Activated B cell treated with CpG ODN at 0.5 μM for 24 hours (primary cell): Measurements from ENCODE around the gene JARID2. TPM values are rescaled to one million over a fixed set of nuclear protein-coding genes. Genes with fewer than 3 reads are reported as not detected.

ENCODE experiments used
- ATAC-seq: fragments of 200-7000 bp; cut with Tn5 transposase; one replicate; pipeline ENCODE4 v1.10.0; 2021; ENCODE audit warnings: low read depth, mild to moderate bottlenecking, moderate library complexity
- CTCF ChIA-PET: fragments of 350-600 bp; sonication (Branson Sonifier 250); formaldehyde crosslinking; loops from one replicate; lab custom pipeline; 2021; ENCODE audit warnings: antibody characterized with exemption; lab: Charles Lee
- POLR2A ChIA-PET: fragments of 350-600 bp; sonication (Branson Sonifier 250); formaldehyde crosslinking; loops from one replicate; lab custom pipeline; 2021; ENCODE audit warnings: antibody characterized with exemption; lab: Charles Lee
- DNase-seq: peaks from one replicate; pipeline ENCODE4 v3.0.0; 2022
- H3K27ac Mint-ChIP-seq: one replicate; pipeline ENCODE4 v1.8.0; 2020; ENCODE audit warnings: mixed read lengths
- H3K27me3 Mint-ChIP-seq: one replicate; pipeline ENCODE4 v1.8.0; 2021; ENCODE audit warnings: mixed read lengths
- H3K36me3 Mint-ChIP-seq: one replicate; pipeline ENCODE4 v1.8.0; 2021; ENCODE audit warnings: low read depth, mixed read lengths
- H3K4me1 Mint-ChIP-seq: one replicate; pipeline ENCODE4 v1.8.0; 2021; ENCODE audit warnings: mixed read lengths
- H3K4me3 Mint-ChIP-seq: one replicate; pipeline ENCODE4 v1.8.0; 2020; ENCODE audit warnings: mild to moderate bottlenecking, mixed read lengths
- H3K9me3 Mint-ChIP-seq: one replicate; pipeline ENCODE4 v1.8.0; 2020; ENCODE audit warnings: mixed read lengths
- CTCF ChIP-seq: fragments of 200-600 bp; IDR thresholded peaks from one replicate; pipeline ENCODE4 v1.8.0; 2022; ENCODE audit warnings: antibody characterized with exemption, mild to moderate bottlenecking
- intact Hi-C: fragments of 100-400 bp; cut with micrococcal nuclease; formaldehyde crosslinking; loops from one replicate; pipeline ENCODE4 v1.15.1; 2024
- total RNA-seq: library from RNA; stranded (reverse); gene quantifications from 2 replicates; pipeline ENCODE4 v1.2.3, GENCODE V29; 2022

Gene JARID2
- total RNA-seq, 1 donor from 2014 or later, result 28.5 TPM

GRCh38 chr6:15339081-15339480, 93.2 kb downstream of the JARID2 start:
- Mint-ChIP-seq H3K4me1 (peaks cover 90% of the 10 kb centered on the region), H3K36me3 (peaks cover 2% of the 10 kb centered on the region), H3K27ac (peak overlapping the region; percentile 25), H3K27me3 (no peaks in the 10 kb centered on the region), H3K9me3 (no peaks in the 10 kb centered on the region), H3K4me3 (no peak overlapping the region)
- DNase-seq, result no peak
- ChIA-PET POLR2A (interaction anchor here (0.5 to 1.7 kb wide), 3 partner anchors 62 to 1043 kb away, joined by 5 read pairs; partner anchors contain the start of gene JARID2), CTCF (interaction anchor here (2.0 kb wide), 1 partner anchor 49 kb away, joined by 5 read pairs; no protein-coding TSS in a partner anchor)
- no peak for ATAC-seq
- intact Hi-C loops, result loop anchor here (5.0 kb wide), 1 partner anchor 38 kb away; no protein-coding TSS in a partner anchor
- TF ChIP-seq CTCF, result no peak

- Mint-ChIP-seq H3K27ac (peak overlapping the region; percentile 43), H3K4me1 (peaks cover 89% of the 10 kb centered on the region), H3K36me3 (peaks cover 2% of the 10 kb centered on the region), H3K4me3 (no peak overlapping the region), H3K27me3 (no peaks in the 10 kb centered on the region), H3K9me3 (no peaks in the 10 kb centered on the region)
- no peak for TF ChIP-seq CTCF
- ChIA-PET CTCF (interaction anchor here (0.8 kb wide), 1 partner anchor 51 kb away, joined by 3 read pairs; no protein-coding TSS in a partner anchor), POLR2A (interaction anchor here (0.6 kb wide), 1 partner anchor 1248 kb away, joined by 7 read pairs; no protein-coding TSS in a partner anchor)
- intact Hi-C loops, result loop anchor here (2.0 to 5.0 kb wide), 2 partner anchors 17 to 47 kb away; no protein-coding TSS in a partner anchor
- ATAC-seq (no peak), DNase-seq (no peak)
Observed at GRCh38 chr6:15340105-15340601, 94.3 kb downstream of the JARID2 start.

- DNase-seq (no peak), ATAC-seq (no peak)
- intact Hi-C loops, result loop anchor here (2.0 to 5.0 kb wide), 2 partner anchors 16 to 47 kb away; no protein-coding TSS in a partner anchor
- Mint-ChIP-seq H3K9me3 (no peaks in the 10 kb centered on the region), H3K4me3 (peak overlapping the region; percentile 6), H3K4me1 (peaks cover 87% of the 10 kb centered on the region), H3K27me3 (no peaks in the 10 kb centered on the region), H3K27ac (peak overlapping the region; percentile 43), H3K36me3 (no peaks in the 10 kb centered on the region)
- POLR2A ChIA-PET, result interaction anchor here (0.6 kb wide), 1 partner anchor 1249 kb away, joined by 7 read pairs; no protein-coding TSS in a partner anchor
- no peak for TF ChIP-seq CTCF
- CTCF ChIA-PET, result interaction anchor here (0.8 kb wide), 1 partner anchor 51 kb away, joined by 3 read pairs; no protein-coding TSS in a partner anchor
Observed at GRCh38 chr6:15340775-15341174, 94.9 kb downstream of the JARID2 start.

- no peak for TF ChIP-seq CTCF
- Mint-ChIP-seq H3K9me3 (no peaks in the 10 kb centered on the region), H3K27me3 (no peaks in the 10 kb centered on the region), H3K4me3 (no peak overlapping the region), H3K27ac (peak overlapping the region; percentile 64), H3K4me1 (peaks cover 88% of the 10 kb centered on the region), H3K36me3 (no peaks in the 10 kb centered on the region)
- ChIA-PET POLR2A (interaction anchor here (0.5 kb wide), 1 partner anchor 106 kb away, joined by 5 read pairs; no protein-coding TSS in a partner anchor), CTCF (no interaction called here)
- ATAC-seq (no peak), DNase-seq (no peak)
- intact Hi-C loops, result loop anchor here (2.0 to 5.0 kb wide), 2 partner anchors 15 to 46 kb away; no protein-coding TSS in a partner anchor
Observed at GRCh38 chr6:15341311-15342001, 95.6 kb downstream of the JARID2 start.

- Mint-ChIP-seq H3K4me3 (no peak overlapping the region), H3K9me3 (no peaks in the 10 kb centered on the region), H3K27me3 (no peaks in the 10 kb centered on the region), H3K4me1 (peaks cover 87% of the 10 kb centered on the region), H3K27ac (peak overlapping the region; percentile 64), H3K36me3 (no peaks in the 10 kb centered on the region)
- no peak for ATAC-seq
- no peak for DNase-seq
- CTCF ChIA-PET, result no interaction called here
- POLR2A ChIA-PET, result no interaction called here
- TF ChIP-seq CTCF, result no peak
- intact Hi-C loops, result loop anchor here (5.0 kb wide), 1 partner anchor 45 kb away; no protein-coding TSS in a partner anchor
Observed at GRCh38 chr6:15342114-15342513, 96.2 kb downstream of the JARID2 start.
